Activated naive CD8-positive, alpha-beta T cell treated with anti-CD3 and anti-CD28 coated beads, Interleukin-2, amount 10 ng/mL, durations not matched to agents 7 days and 5 days (primary cell): ENCODE data around the gene LONP1. TPM values are rescaled to one million over a fixed set of nuclear protein-coding genes. Genes with fewer than 3 reads are reported as not detected.

Experiments
- ATAC-seq: fragments of 150-1000 bp; cut with Tn5 transposase; one replicate; pipeline ENCODE4 v1.10.0; 2021; ENCODE audit warnings: low read depth, moderate library complexity
- POLR2A ChIA-PET: fragments of 350-600 bp; sonication (Branson Sonifier 250); formaldehyde crosslinking; loops from one replicate; lab custom pipeline; 2021; ENCODE audit warnings: antibody characterized with exemption; lab: Charles Lee
- DNase-seq: peaks from one replicate; pipeline ENCODE4 v3.0.0; 2021
- H3K27ac Mint-ChIP-seq: one replicate; pipeline ENCODE4 v1.8.0; 2022; ENCODE audit warnings: mild to moderate bottlenecking, mixed read lengths
- H3K27me3 Mint-ChIP-seq: one replicate; pipeline ENCODE4 v1.8.0; 2022; ENCODE audit warnings: mild to moderate bottlenecking, moderate library complexity, mixed read lengths
- H3K36me3 Mint-ChIP-seq: one replicate; pipeline ENCODE4 v1.8.0; 2021; ENCODE audit warnings: mild to moderate bottlenecking, mixed read lengths
- H3K4me1 Mint-ChIP-seq: one replicate; pipeline ENCODE4 v1.8.0; 2021; ENCODE audit warnings: mixed read lengths
- H3K4me3 Mint-ChIP-seq: one replicate; pipeline ENCODE4 v1.8.0; 2022; ENCODE audit warnings: mild to moderate bottlenecking, moderate library complexity, mixed read lengths
- H3K9me3 Mint-ChIP-seq: one replicate; pipeline ENCODE4 v1.8.0; 2021; ENCODE audit warnings: mixed read lengths
- total RNA-seq, 2 experiments: library from RNA; stranded (reverse); gene quantifications; one replicate each; pipeline ENCODE4 v1.2.3, GENCODE V29; 2021

The LONP1 gene
- total RNA-seq, 2 experiments from 2014 or later, result 112 to 120 TPM

GRCh38 chr19:5686647-5687359 is 33.1 kb downstream of the LONP1 start:
- H3K9me3 Mint-ChIP-seq, result no peaks in the 10 kb centered on the region

GRCh38 chr19:5686326-5686646 is 33.7 kb downstream of the LONP1 start:
- peaks cover 10% of the 10 kb centered on the region for H3K36me3 Mint-ChIP-seq
- H3K4me1 Mint-ChIP-seq, result peaks cover 16% of the 10 kb centered on the region
- DNase-seq (no peak), ATAC-seq (no peak)
- no peaks in the 10 kb centered on the region for H3K9me3 Mint-ChIP-seq
- peak overlapping the region; percentile 94 for H3K27ac Mint-ChIP-seq
- POLR2A ChIA-PET, result interaction anchor here (0.6 to 2.9 kb wide), 12 partner anchors 10 to 217 kb away, joined by 3 to 29 read pairs (median 4); partner anchors contain the start of genes CATSPERD, DUS3L, LONP1 and NDUFA11
- H3K27me3 Mint-ChIP-seq, result peaks cover 7% of the 10 kb centered on the region
- peak overlapping the region; percentile 90 for H3K4me3 Mint-ChIP-seq

More at GRCh38 chr19:5686647-5687359, 33.1 kb downstream of the LONP1 start:
- peak overlapping the region; percentile 94 for H3K27ac Mint-ChIP-seq
- peak overlapping the region; percentile 90 for H3K4me3 Mint-ChIP-seq
- DNase-seq (peak; percentile 100), ATAC-seq (peak; percentile 62)
- peaks cover 7% of the 10 kb centered on the region for H3K27me3 Mint-ChIP-seq
- H3K36me3 Mint-ChIP-seq, result peaks cover 10% of the 10 kb centered on the region
- peaks cover 12% of the 10 kb centered on the region for H3K4me1 Mint-ChIP-seq
- POLR2A ChIA-PET, result interaction anchor here (0.6 to 2.9 kb wide), 13 partner anchors 10 to 1157 kb away, joined by 3 to 29 read pairs (median 4); partner anchors contain the start of genes CATSPERD, DUS3L, LONP1 and NDUFA11

- DNase-seq (no peak), ATAC-seq (no peak)
- peaks cover 16% of the 10 kb centered on the region for H3K4me1 Mint-ChIP-seq
- no peak overlapping the region for H3K27ac Mint-ChIP-seq
- POLR2A ChIA-PET, result no interaction called here
- no peak overlapping the region for H3K4me3 Mint-ChIP-seq
- H3K36me3 Mint-ChIP-seq, result peaks cover 1% of the 10 kb centered on the region
- H3K9me3 Mint-ChIP-seq, result no peaks in the 10 kb centered on the region
- H3K27me3 Mint-ChIP-seq, result peaks cover 7% of the 10 kb centered on the region
Observed at GRCh38 chr19:5684694-5685430, 35.1 kb downstream of the LONP1 start.

GRCh38 chr19:5683177-5683886 is 36.6 kb downstream of the LONP1 start:
- Mint-ChIP-seq H3K9me3 (no peaks in the 10 kb centered on the region), H3K27me3 (peaks cover 7% of the 10 kb centered on the region), H3K27ac (no peak overlapping the region), H3K4me1 (peaks cover 15% of the 10 kb centered on the region), H3K4me3 (no peak overlapping the region), H3K36me3 (peaks cover 1% of the 10 kb centered on the region)
- POLR2A ChIA-PET, result interaction anchor here (0.7 to 0.9 kb wide), 2 partner anchors 35 to 816 kb away, joined by 3 read pairs; no protein-coding TSS in a partner anchor
- ATAC-seq (no peak), DNase-seq (no peak)

DNA sequence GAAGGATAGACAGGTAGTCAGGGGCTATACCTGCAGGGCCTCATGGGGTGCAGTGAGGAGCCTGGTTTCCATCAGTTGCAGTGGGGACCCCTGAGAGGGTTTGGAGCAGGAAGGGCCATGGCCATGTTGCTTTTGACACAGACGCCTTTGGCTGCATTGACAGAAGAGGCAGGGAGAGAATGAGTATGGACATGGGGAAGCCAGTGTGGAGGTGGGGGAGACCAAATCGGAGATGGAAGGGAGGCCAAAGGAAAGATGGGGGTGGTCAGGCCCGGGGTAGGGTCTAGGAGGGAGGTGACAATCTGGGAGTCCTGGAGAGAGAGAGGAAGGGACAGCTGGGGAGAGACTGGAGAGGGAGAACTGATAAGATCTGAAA is 37.9 kb downstream of the LONP1 start:
- Mint-ChIP-seq H3K36me3 (peaks cover 1% of the 10 kb centered on the region), H3K9me3 (no peaks in the 10 kb centered on the region), H3K4me3 (peak overlapping the region; percentile 77), H3K4me1 (peaks cover 14% of the 10 kb centered on the region), H3K27me3 (peaks cover 7% of the 10 kb centered on the region), H3K27ac (peak overlapping the region; percentile 30)
- no peak for ATAC-seq
- POLR2A ChIA-PET, result interaction anchor here (0.7 kb wide), 1 partner anchor 146 kb away, joined by 3 read pairs; no protein-coding TSS in a partner anchor
- DNase-seq, result no peak

DNA sequence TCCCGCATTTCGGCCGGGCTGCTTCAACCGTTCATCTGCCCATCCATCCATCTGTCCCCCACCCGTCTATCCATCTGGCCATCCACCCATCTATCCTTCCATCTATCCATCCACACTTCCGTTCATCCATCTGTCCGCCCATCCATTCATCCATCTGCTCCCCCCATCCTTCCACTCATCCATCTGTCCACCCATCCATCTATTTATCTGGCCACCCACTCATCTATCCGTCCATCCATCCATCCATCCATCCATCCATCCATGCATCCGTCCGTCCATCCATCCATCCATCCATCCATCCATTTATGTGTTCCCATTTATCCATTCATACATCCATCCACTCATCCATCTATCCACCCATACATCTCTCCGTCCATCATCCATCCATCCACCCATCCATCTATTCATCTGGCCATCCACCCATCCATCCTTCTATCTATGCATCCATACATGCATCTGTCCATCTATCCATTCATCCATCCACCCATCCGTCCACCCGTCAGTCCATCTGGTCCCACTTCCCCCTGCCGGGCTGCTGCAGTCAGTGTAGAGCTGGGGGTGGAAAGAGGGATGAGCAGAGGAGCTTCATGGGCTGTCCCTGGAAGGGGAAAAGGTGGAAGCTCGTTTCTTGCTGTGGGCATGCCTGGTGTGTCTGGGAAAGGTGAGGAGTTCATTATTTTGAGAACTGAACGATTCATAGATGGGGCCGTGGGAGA is 38.4 kb downstream of the LONP1 start:
- Mint-ChIP-seq H3K9me3 (no peaks in the 10 kb centered on the region), H3K4me1 (peaks cover 13% of the 10 kb centered on the region), H3K27ac (peak overlapping the region; percentile 80), H3K4me3 (peak overlapping the region; percentile 77), H3K27me3 (peaks cover 7% of the 10 kb centered on the region), H3K36me3 (peaks cover 1% of the 10 kb centered on the region)
- POLR2A ChIA-PET, result no interaction called here
- DNase-seq (no peak), ATAC-seq (no peak)

GRCh38 chr19:5680437-5681368 is 39.2 kb downstream of the LONP1 start, which contains the start of the genes HSD11B1L and MICOS13:
HSD11B1L (plus strand) TSS chr19:5681027; CDS start chr19:5684833, 3,806 bp downstream.
MICOS13 (minus strand) TSS chr19:5680516; CDS start chr19:5680486, 30 bp downstream.
- DNase-seq, result peak; percentile 99
- POLR2A ChIA-PET, result no interaction called here
- peak within 1 kb of the TSS; percentile 81 for H3K4me3 Mint-ChIP-seq
- peak within 1 kb of the TSS; percentile 90 for H3K27ac Mint-ChIP-seq
- peak; percentile 95 for ATAC-seq
- peaks cover 13% of the 10 kb centered on the region for H3K4me1 Mint-ChIP-seq
- H3K9me3 Mint-ChIP-seq, result no peaks in the 10 kb centered on the region
- peaks cover 1% of the 10 kb centered on the region for H3K36me3 Mint-ChIP-seq
- H3K27me3 Mint-ChIP-seq, result peaks cover 7% of the 10 kb centered on the region

DNA sequence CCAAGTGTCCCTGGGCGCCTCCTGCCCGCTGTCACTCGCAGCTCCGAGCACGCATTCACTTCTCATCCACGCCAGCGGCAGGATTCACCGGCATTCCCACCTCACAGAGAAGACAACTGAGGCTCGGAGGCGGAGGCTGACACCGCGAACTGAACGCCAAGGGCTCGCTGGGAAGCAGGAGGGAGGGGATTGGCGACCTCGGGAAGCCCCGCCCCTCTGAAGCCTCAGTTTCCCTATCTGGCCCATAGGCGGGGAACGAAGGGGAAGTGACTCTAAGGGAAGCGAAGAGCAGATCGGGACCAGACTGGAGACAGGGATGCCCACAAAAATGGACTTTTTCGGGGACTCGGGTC is 39.9 kb downstream of the LONP1 start:
- Mint-ChIP-seq H3K9me3 (no peaks in the 10 kb centered on the region), H3K4me3 (peak overlapping the region; percentile 81), H3K27ac (peak overlapping the region; percentile 90), H3K36me3 (peaks cover 1% of the 10 kb centered on the region), H3K27me3 (peaks cover 7% of the 10 kb centered on the region), H3K4me1 (peaks cover 13% of the 10 kb centered on the region)
- DNase-seq (no peak), ATAC-seq (no peak)
- POLR2A ChIA-PET, result interaction anchor here (0.9 to 1.1 kb wide), 3 partner anchors 10 to 57 kb away, joined by 3 to 7 read pairs (median 6); partner anchors contain the start of genes RPL36, SAFB and SAFB2

- ATAC-seq (no peak), DNase-seq (no peak)
- Mint-ChIP-seq H3K4me1 (peaks cover 13% of the 10 kb centered on the region), H3K27me3 (peaks cover 7% of the 10 kb centered on the region), H3K9me3 (no peaks in the 10 kb centered on the region), H3K36me3 (peaks cover 1% of the 10 kb centered on the region), H3K4me3 (peak overlapping the region; percentile 81), H3K27ac (peak overlapping the region; percentile 90)
- POLR2A ChIA-PET, result interaction anchor here (0.9 to 1.1 kb wide), 3 partner anchors 10 to 57 kb away, joined by 3 to 7 read pairs (median 6); partner anchors contain the start of genes RPL36, SAFB and SAFB2
Observed at GRCh38 chr19:5679289-5680083, 40.5 kb downstream of the LONP1 start.

- Mint-ChIP-seq H3K27me3 (peaks cover 5% of the 10 kb centered on the region), H3K4me1 (peaks cover 13% of the 10 kb centered on the region), H3K27ac (no peak overlapping the region), H3K36me3 (peaks cover 5% of the 10 kb centered on the region), H3K9me3 (peaks cover 1% of the 10 kb centered on the region), H3K4me3 (no peak overlapping the region)
- POLR2A ChIA-PET, result no interaction called here
- DNase-seq (no peak), ATAC-seq (no peak)
Observed at GRCh38 chr19:5678071-5678718, 41.8 kb downstream of the LONP1 start.

- Mint-ChIP-seq H3K4me1 (peaks cover 13% of the 10 kb centered on the region), H3K9me3 (peaks cover 1% of the 10 kb centered on the region), H3K27me3 (peaks cover 5% of the 10 kb centered on the region), H3K36me3 (peaks cover 8% of the 10 kb centered on the region), H3K27ac (no peak overlapping the region), H3K4me3 (no peak overlapping the region)
- DNase-seq, result no peak
- no peak for ATAC-seq
- POLR2A ChIA-PET, result interaction anchor here (1.2 kb wide), 1 partner anchor 55 kb away, joined by 3 read pairs; the partner anchor contains the start of genes SAFB and SAFB2
Observed at GRCh38 chr19:5677580-5677979, 42.4 kb downstream of the LONP1 start.
